ENCODE results near the gene GLT1D1. TPM values are rescaled to one million over a fixed set of nuclear protein-coding genes. Genes with fewer than 3 reads are reported as not detected.

The GLT1D1 gene
- polyA plus RNA-seq, 3 donors: 40.6 to 55.6 (median 53.3) TPM

- no peak overlapping the region for H2AFZ ChIP-seq (ENCODE audit: insufficient read depth, low read depth, low read length, poor library complexity, severe bottlenecking)
- no peak for DNase-seq
- H3K4me3 ChIP-seq (replicated peaks in 1 of 3; ENCODE audit: low read depth in 2 of 3, low read length in 3 of 3): no peak overlapping the region
- peaks cover 99% of the 10 kb centered on the region for H4K20me1 ChIP-seq (ENCODE audit: insufficient read depth, low read length)
- Mint-ChIP-seq H3K4me1 (peaks cover 10% of the 10 kb centered on the region), H3K9me3 (peaks cover 0 to 12% (median 0%) of the 10 kb centered on the region in 7 donors), H3K36me3 (peaks cover 68 to 93% of the 10 kb centered on the region in 2 donors), H3K27me3 (ENCODE audit: low read depth in 3 of 3) (peaks cover 13 to 34% (median 29%) of the 10 kb centered on the region in 3 donors), H3K4me3 (no peak overlapping the region), H3K27ac (no peak overlapping the region)
- no peaks in the 10 kb centered on the region for H3K79me2 ChIP-seq (ENCODE audit: insufficient read depth, low read length)
- no peak overlapping the region for H3K4me2 ChIP-seq (replicated peaks; ENCODE audit: extremely low read depth, low read length, poor library complexity, severe bottlenecking)
- no peak overlapping the region for H3K27ac ChIP-seq (ENCODE audit: low read depth in 1 of 2, low read length in 2 of 2)
- peaks cover 20 to 74% of the 10 kb centered on the region in 2 donors for H3K36me3 ChIP-seq (replicated peaks in 1 of 2; ENCODE audit: control insufficient read depth in 1 of 2, insufficient read depth in 2 of 2, low read length in 2 of 2)
- H3K4me1 ChIP-seq (ENCODE audit: control insufficient read depth in 1 of 2, insufficient read depth in 2 of 2, low read length in 2 of 2): no peaks in the 10 kb centered on the region
- intact Hi-C loops (cut with micrococcal nuclease): no loop called here
- H3K9ac ChIP-seq (ENCODE audit: insufficient read depth, low read length, poor library complexity, severe bottlenecking): no peak overlapping the region
- no peaks in the 10 kb centered on the region for H3K9me3 ChIP-seq (replicated peaks in 1 of 2; ENCODE audit: control insufficient read depth in 1 of 2, insufficient read depth in 1 of 2, low read length in 2 of 2)
- no CpG with 5 or more reads among the region's 6 CpGs for WGBS (ENCODE audit: insufficient coverage)
- TF ChIP-seq CTCF (IDR thresholded peaks at IDR 0.05): no peak
- H3K27me3 ChIP-seq (ENCODE audit: control insufficient read depth in 2 of 2, insufficient read depth in 2 of 2, low read length in 2 of 2): no peaks in the 10 kb centered on the region
Observed at GRCh38 chr12:128977441-128977840, 124.2 kb downstream of the GLT1D1 start.

GRCh38 chr12:128978067-128978466, 124.8 kb downstream of the GLT1D1 start:
- Mint-ChIP-seq H3K27me3 (ENCODE audit: low read depth in 3 of 3) (peaks cover 13 to 34% (median 29%) of the 10 kb centered on the region in 3 donors), H3K27ac (no peak overlapping the region)

More at GRCh38 chr12:128978067-128978466, 124.8 kb downstream of the GLT1D1 start:
- Histone ChIP-seq H3K9me3 (replicated peaks in 1 of 2; ENCODE audit: control insufficient read depth in 1 of 2, insufficient read depth in 1 of 2, low read length in 2 of 2) (no peaks in the 10 kb centered on the region), H2AFZ (ENCODE audit: insufficient read depth, low read depth, low read length, poor library complexity, severe bottlenecking) (no peak overlapping the region), H3K4me3 (replicated peaks in 1 of 3; ENCODE audit: low read depth in 2 of 3, low read length in 3 of 3) (no peak overlapping the region), H3K9ac (ENCODE audit: insufficient read depth, low read length, poor library complexity, severe bottlenecking) (no peak overlapping the region), H3K27ac (ENCODE audit: low read depth in 1 of 2, low read length in 2 of 2) (no peak overlapping the region), H3K36me3 (replicated peaks in 1 of 2; ENCODE audit: control insufficient read depth in 1 of 2, insufficient read depth in 2 of 2, low read length in 2 of 2) (peaks cover 26 to 81% of the 10 kb centered on the region in 2 donors), H4K20me1 (ENCODE audit: insufficient read depth, low read length) (peaks cover 99% of the 10 kb centered on the region), H3K4me1 (ENCODE audit: control insufficient read depth in 1 of 2, insufficient read depth in 2 of 2, low read length in 2 of 2) (no peaks in the 10 kb centered on the region), H3K79me2 (ENCODE audit: insufficient read depth, low read length) (no peaks in the 10 kb centered on the region), H3K27me3 (ENCODE audit: control insufficient read depth in 2 of 2, insufficient read depth in 2 of 2, low read length in 2 of 2) (no peaks in the 10 kb centered on the region), H3K4me2 (replicated peaks; ENCODE audit: extremely low read depth, low read length, poor library complexity, severe bottlenecking) (no peak overlapping the region)
- no peak for TF ChIP-seq CTCF (IDR thresholded peaks at IDR 0.05)
- no peak overlapping the region for H3K4me3 Mint-ChIP-seq
- WGBS (ENCODE audit: insufficient coverage): 81% methylated on average over 9 of the region's 14 CpGs
- peaks cover 10% of the 10 kb centered on the region for H3K4me1 Mint-ChIP-seq
- intact Hi-C loops (cut with micrococcal nuclease): no loop called here
- peaks cover 74 to 97% of the 10 kb centered on the region in 2 donors for H3K36me3 Mint-ChIP-seq
- DNase-seq: no peak
- H3K9me3 Mint-ChIP-seq: peaks cover 0 to 14% (median 2%) of the 10 kb centered on the region in 7 donors

Data from CD14-positive monocyte (primary cell).